HCT116 (cell line): ENCODE results near the gene GBX1.

Experiments
- CEBPB ChIP-seq: IDR thresholded peaks from 2 replicates; pipeline ENCODE4 v1.6.1; 2012; ENCODE audit warnings: low read depth
- CTCF ChIP-seq, 3 experiments: fragments of 200-600 bp in 1 of 3; sonication (generic) in 1 of 3; IDR thresholded peaks in 2 of 3; conservative IDR thresholded peaks in 1 of 3; 2 replicates each; pipeline ENCODE4 v1.5.1; 2012 to 2017; ENCODE audit warnings: low read depth in 2 of 3, low read length in 2 of 3, antibody characterized with exemption in 1 of 3, borderline replicate concordance in 1 of 3, control low read depth in 1 of 3, mild to moderate bottlenecking in 1 of 3, mixed read lengths in 1 of 3, mixed run types in 1 of 3, moderate library complexity in 1 of 3; ENCODE audit not compliant: insufficient read depth in 1 of 3
- EZH2 ChIP-seq: fragments of 200-600 bp; sonication (generic); IDR thresholded peaks from 2 replicates; pipeline ENCODE4 v1.6.1; 2017; ENCODE audit warnings: antibody characterized with exemption, mixed run types
- EZH2phosphoT487 ChIP-seq: fragments of 200-600 bp; IDR thresholded peaks from 2 replicates; pipeline ENCODE4 v1.6.1; 2018; ENCODE audit warnings: antibody characterized with exemption, borderline replicate concordance
- JUND ChIP-seq: IDR thresholded peaks from 2 replicates; pipeline ENCODE4 v1.6.1; 2012
- MAX ChIP-seq: IDR thresholded peaks from 2 replicates; pipeline ENCODE4 v1.6.1; 2012
- POLR2A ChIP-seq: IDR thresholded peaks from 2 replicates; pipeline ENCODE4 v1.7.0; 2011; ENCODE audit warnings: borderline replicate concordance; ENCODE audit not compliant: insufficient read depth, insufficient read length; ENCODE audit errors: extremely low read depth
- POLR2AphosphoS5 ChIP-seq: IDR thresholded peaks from 2 replicates; pipeline ENCODE4 v1.6.1; 2011; ENCODE audit warnings: mild to moderate bottlenecking, low read depth, low read length, moderate library complexity
- RAD21 ChIP-seq: IDR thresholded peaks from 2 replicates; pipeline ENCODE4 v1.6.1; 2012; ENCODE audit warnings: low read depth, mild to moderate bottlenecking
- SIN3A ChIP-seq: IDR thresholded peaks from 2 replicates; pipeline ENCODE4 v1.6.1; 2012; ENCODE audit warnings: low read depth
- ZFX ChIP-seq: fragments of 450-650 bp; IDR thresholded peaks from 2 replicates; pipeline ENCODE4 v1.6.1; 2017

GRCh38 chr7:151124481-151124880 lies 43.0 kb downstream of the GBX1 start:
- TF ChIP-seq CTCF (IDR thresholded peaks at IDR 0.05 in 2 of 3, conservative IDR thresholded peaks at IDR 0.05 in 1 of 3; ENCODE audit: borderline replicate concordance in 1 of 3, insufficient read depth in 1 of 3, low read depth in 2 of 3, low read length in 2 of 3) = no peak
- TF ChIP-seq POLR2A = no peak
- no peak for TF ChIP-seq ZFX
- TF ChIP-seq MAX = no peak
- no peak for TF ChIP-seq JUND
- TF ChIP-seq EZH2 = no peak
- TF ChIP-seq RAD21 = no peak
- no peak for TF ChIP-seq EZH2phosphoT487
- TF ChIP-seq POLR2AphosphoS5 = no peak
- TF ChIP-seq SIN3A = no peak
- no peak for TF ChIP-seq CEBPB
